ENCODE data around the gene CDH26.

Gene CDH26

DNA sequence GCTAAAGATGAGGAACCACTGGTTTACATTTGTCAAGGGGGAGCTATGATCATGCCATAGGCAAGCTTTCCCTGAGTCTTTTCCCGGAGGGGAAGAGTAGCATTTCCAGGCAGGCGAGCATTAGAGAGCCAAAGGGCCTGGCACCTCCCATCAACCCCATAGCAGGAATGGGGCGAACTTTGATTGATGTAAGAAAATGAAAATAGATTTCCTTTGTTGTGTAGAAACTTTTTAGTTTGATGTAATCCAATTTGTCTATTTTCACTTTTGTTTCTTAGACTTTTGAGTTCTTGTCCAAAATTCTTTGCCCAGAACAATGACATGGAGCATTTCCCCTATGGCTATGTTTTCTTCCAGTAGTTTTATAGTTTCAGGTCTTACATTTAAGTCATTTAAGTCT is 85.2 kb downstream of the CDH26 start:
- TF ChIP-seq, protein P1, sequence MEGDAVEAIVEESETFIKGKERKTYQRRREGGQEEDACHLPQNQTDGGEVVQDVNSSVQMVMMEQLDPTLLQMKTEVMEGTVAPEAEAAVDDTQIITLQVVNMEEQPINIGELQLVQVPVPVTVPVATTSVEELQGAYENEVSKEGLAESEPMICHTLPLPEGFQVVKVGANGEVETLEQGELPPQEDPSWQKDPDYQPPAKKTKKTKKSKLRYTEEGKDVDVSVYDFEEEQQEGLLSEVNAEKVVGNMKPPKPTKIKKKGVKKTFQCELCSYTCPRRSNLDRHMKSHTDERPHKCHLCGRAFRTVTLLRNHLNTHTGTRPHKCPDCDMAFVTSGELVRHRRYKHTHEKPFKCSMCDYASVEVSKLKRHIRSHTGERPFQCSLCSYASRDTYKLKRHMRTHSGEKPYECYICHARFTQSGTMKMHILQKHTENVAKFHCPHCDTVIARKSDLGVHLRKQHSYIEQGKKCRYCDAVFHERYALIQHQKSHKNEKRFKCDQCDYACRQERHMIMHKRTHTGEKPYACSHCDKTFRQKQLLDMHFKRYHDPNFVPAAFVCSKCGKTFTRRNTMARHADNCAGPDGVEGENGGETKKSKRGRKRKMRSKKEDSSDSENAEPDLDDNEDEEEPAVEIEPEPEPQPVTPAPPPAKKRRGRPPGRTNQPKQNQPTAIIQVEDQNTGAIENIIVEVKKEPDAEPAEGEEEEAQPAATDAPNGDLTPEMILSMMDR (IDR thresholded peaks at IDR 0.05; ENCODE audit: insufficient read depth, low read length, poor library complexity, severe bottlenecking), result no peak
- no peak for TF ChIP-seq EZH2phosphoT487 (conservative IDR thresholded peaks at IDR 0.05; ENCODE audit: low read length)
- H4K20me1 ChIP-seq (ENCODE audit: low read depth, low read length), result no peaks in the 10 kb centered on the region

DNA sequence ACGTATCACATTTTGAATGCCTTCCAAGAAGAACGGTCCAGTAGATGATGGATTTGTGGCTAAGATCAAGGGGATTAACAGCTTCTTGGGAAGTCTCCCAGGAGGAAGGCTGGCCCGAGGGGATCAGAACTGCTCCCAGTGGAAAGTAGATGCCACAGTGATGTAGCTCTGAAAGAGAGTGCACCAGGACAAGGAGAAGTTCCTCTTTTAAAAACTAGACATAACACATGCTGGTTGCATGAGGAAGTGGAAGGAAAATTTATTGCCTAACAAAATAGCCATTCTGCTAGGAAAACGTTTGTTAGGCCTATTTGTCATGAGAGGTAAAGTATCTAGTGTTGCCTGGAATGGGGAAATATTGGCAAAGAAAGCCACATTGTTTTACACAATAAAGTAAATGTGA is 87.8 kb downstream of the CDH26 start:
- no peaks in the 10 kb centered on the region for H3F3A ChIP-seq (ENCODE audit: insufficient read depth)

More for the DNA sequence above, 85.2 kb downstream of the CDH26 start:
- Histone ChIP-seq H2AFZ (ENCODE audit: low read depth, low read length, severe bottlenecking) (no peak overlapping the region), H3K9me3 (ENCODE audit: insufficient read depth, low read length) (no peaks in the 10 kb centered on the region; the same call in 1 of the 2 replicates), H3K79me2 (ENCODE audit: insufficient read depth, low read length) (no peaks in the 10 kb centered on the region), H3K4me3 (ENCODE audit: insufficient read depth, low read length, poor library complexity, severe bottlenecking) (no peak overlapping the region), H3K27me3 (ENCODE audit: low read length) (no peaks in the 10 kb centered on the region), H3K9ac (ENCODE audit: low read length) (no peak overlapping the region), H3F3A (ENCODE audit: insufficient read depth) (no peaks in the 10 kb centered on the region), H3K27ac (ENCODE audit: low read depth, low read length) (no peak overlapping the region), H3K4me2 (ENCODE audit: low read depth, low read length, poor library complexity, severe bottlenecking) (no peak overlapping the region), H3K36me3 (ENCODE audit: low read length) (no peaks in the 10 kb centered on the region), H3K9me2 (replicated peaks; ENCODE audit: insufficient read depth, low read length) (no peaks in the 10 kb centered on the region)

DNA sequence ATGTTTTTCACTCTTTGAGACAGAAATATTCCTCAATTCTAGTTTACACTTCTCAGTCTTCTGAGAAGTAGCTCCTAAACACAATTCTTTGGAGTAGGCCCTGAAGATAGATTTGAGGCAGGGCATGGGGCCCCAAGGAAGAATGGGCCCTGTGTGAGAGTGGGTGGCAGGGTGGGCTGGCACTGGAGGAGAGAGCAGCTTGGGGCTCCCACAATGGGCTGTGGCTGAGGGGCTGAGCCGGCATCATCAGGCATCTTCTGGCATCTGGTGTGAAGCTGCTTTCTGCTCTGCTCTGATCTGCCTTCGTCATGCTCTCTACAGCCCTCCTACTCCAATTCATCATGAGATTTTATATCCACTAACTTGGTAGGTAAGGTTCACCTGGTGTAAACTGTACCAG is 88.2 kb downstream of the CDH26 start:
- Histone ChIP-seq H3K27me3 (ENCODE audit: low read length) (no peaks in the 10 kb centered on the region), H2AFZ (ENCODE audit: low read depth, low read length, severe bottlenecking) (no peak overlapping the region), H3K79me2 (ENCODE audit: insufficient read depth, low read length) (no peaks in the 10 kb centered on the region), H4K20me1 (ENCODE audit: low read depth, low read length) (no peaks in the 10 kb centered on the region), H3K9me2 (replicated peaks; ENCODE audit: insufficient read depth, low read length) (no peaks in the 10 kb centered on the region), H3K4me3 (ENCODE audit: insufficient read depth, low read length, poor library complexity, severe bottlenecking) (no peak overlapping the region), H3K9me3 (ENCODE audit: insufficient read depth, low read length) (no peaks in the 10 kb centered on the region; the same call in 1 of the 2 replicates), H3K9ac (ENCODE audit: low read length) (no peak overlapping the region), H3K4me2 (ENCODE audit: low read depth, low read length, poor library complexity, severe bottlenecking) (no peak overlapping the region), H3F3A (ENCODE audit: insufficient read depth) (no peaks in the 10 kb centered on the region), H3K36me3 (ENCODE audit: low read length) (no peaks in the 10 kb centered on the region), H3K27ac (ENCODE audit: low read depth, low read length) (no peak overlapping the region)
- TF ChIP-seq, protein P1 (IDR thresholded peaks at IDR 0.05; ENCODE audit: insufficient read depth, low read length, poor library complexity, severe bottlenecking), result no peak
- no peak for TF ChIP-seq EZH2phosphoT487 (conservative IDR thresholded peaks at IDR 0.05; ENCODE audit: low read length)

More for the DNA sequence above, 87.8 kb downstream of the CDH26 start:
- TF ChIP-seq, protein P1 (IDR thresholded peaks at IDR 0.05; ENCODE audit: insufficient read depth, low read length, poor library complexity, severe bottlenecking), result no peak
- no peak for TF ChIP-seq EZH2phosphoT487 (conservative IDR thresholded peaks at IDR 0.05; ENCODE audit: low read length)
- H3K4me2 ChIP-seq (ENCODE audit: low read depth, low read length, poor library complexity, severe bottlenecking), result no peak overlapping the region
- no peaks in the 10 kb centered on the region for H4K20me1 ChIP-seq (ENCODE audit: low read depth, low read length)
- no peaks in the 10 kb centered on the region for H3K9me2 ChIP-seq (replicated peaks; ENCODE audit: insufficient read depth, low read length)
- no peak overlapping the region for H3K27ac ChIP-seq (ENCODE audit: low read depth, low read length)
- H3K36me3 ChIP-seq (ENCODE audit: low read length), result no peaks in the 10 kb centered on the region
- no peak overlapping the region for H3K4me3 ChIP-seq (ENCODE audit: insufficient read depth, low read length, poor library complexity, severe bottlenecking)
- no peak overlapping the region for H2AFZ ChIP-seq (ENCODE audit: low read depth, low read length, severe bottlenecking)
- no peaks in the 10 kb centered on the region for H3K79me2 ChIP-seq (ENCODE audit: insufficient read depth, low read length)
- no peaks in the 10 kb centered on the region; the same call in 1 of the 2 replicates for H3K9me3 ChIP-seq (ENCODE audit: insufficient read depth, low read length)
- H3K9ac ChIP-seq (ENCODE audit: low read length), result no peak overlapping the region
- no peaks in the 10 kb centered on the region for H3K27me3 ChIP-seq (ENCODE audit: low read length)
